NCI-H774 (cell line): ENCODE results near the gene SPOCK3.
"Not testable (repeated sequence)": the region's sequence is repeated elsewhere in the genome, so short reads cannot be mapped to it uniquely, and the experiment has no call there.

Source experiments
- DNase-seq: peaks from one replicate; lab custom pipeline; 2025; lab: John Stamatoyannopoulos, UW

Gene SPOCK3

GRCh38 chr4:167234316-167234881, at the start of gene SPOCK3:
SPOCK3 (minus strand) TSS chr4:167234494.
- DNase-seq: peak; percentile 38

GRCh38 chr4:167282171-167282864, 48.0 kb upstream of the SPOCK3 start:
- no peak for DNase-seq

GRCh38 chr4:167281545-167281944, 47.3 kb upstream of the SPOCK3 start:
- not testable (repeated sequence) for DNase-seq

GRCh38 chr4:167274351-167274750, 40.1 kb upstream of the SPOCK3 start:
- no peak for DNase-seq

- no peak for DNase-seq
Observed at GRCh38 chr4:167265231-167265630, 30.9 kb upstream of the SPOCK3 start.

- DNase-seq: no peak
Observed at GRCh38 chr4:167248271-167248670, 14.0 kb upstream of the SPOCK3 start.

GRCh38 chr4:167239627-167240026, 5.3 kb upstream of the SPOCK3 start:
- no peak for DNase-seq

GRCh38 chr4:167238226-167238625, 3.9 kb upstream of the SPOCK3 start:
- no peak for DNase-seq

- DNase-seq: no peak
Observed at GRCh38 chr4:167233685-167234315, 494 bp downstream of the SPOCK3 start.

GRCh38 chr4:167232805-167233684, 1.2 kb downstream of the SPOCK3 start:
- DNase-seq: no peak

GRCh38 chr4:167230744-167231143, 3.5 kb downstream of the SPOCK3 start:
- DNase-seq: no peak

GRCh38 chr4:167222099-167222498, 12.2 kb downstream of the SPOCK3 start:
- DNase-seq: no peak

GRCh38 chr4:167221084-167221483, 13.2 kb downstream of the SPOCK3 start:
- no peak for DNase-seq

- no peak for DNase-seq
Observed at GRCh38 chr4:167218022-167218608, 16.2 kb downstream of the SPOCK3 start.

GRCh38 chr4:167216783-167217182, 17.5 kb downstream of the SPOCK3 start:
- DNase-seq: no peak

GRCh38 chr4:167210166-167210565, 24.1 kb downstream of the SPOCK3 start:
- no peak for DNase-seq

- DNase-seq: no peak
Observed at GRCh38 chr4:167196344-167197012, 37.8 kb downstream of the SPOCK3 start.

GRCh38 chr4:167190379-167190778, 43.9 kb downstream of the SPOCK3 start:
- DNase-seq: no peak

GRCh38 chr4:167185465-167185864, 48.8 kb downstream of the SPOCK3 start:
- no peak for DNase-seq

- DNase-seq: no peak
Observed at GRCh38 chr4:167183036-167183435, 51.3 kb downstream of the SPOCK3 start.

GRCh38 chr4:167177925-167178324, 56.4 kb downstream of the SPOCK3 start:
- DNase-seq: no peak
